Neural progenitor cell (in vitro differentiated cells): ENCODE results near the gene ARL4A. TPM values are rescaled to one million over a fixed set of nuclear protein-coding genes. Genes with fewer than 3 reads are reported as not detected.
A peak's percentile ranks its signal among the peaks of the same experiment; 100 is the strongest.
"Not testable (repeated sequence)": the region's sequence is repeated elsewhere in the genome, so short reads cannot be mapped to it uniquely, and the experiment has no call there.

Source experiments
- DNase-seq: peaks from one replicate; pipeline ENCODE4 v3.0.0-alpha.2; 2016; ENCODE audit warnings: low spot score
- H2AFZ ChIP-seq: fragments of 200-600 bp; sonication (generic); replicated peaks from 2 replicates; pipeline ENCODE4 v1.6.1; 2016; ENCODE audit warnings: antibody characterized with exemption
- H3F3A ChIP-seq: fragments of 200-600 bp; sonication (generic); 2 replicates; pipeline ENCODE4 v1.6.1; 2016; ENCODE audit warnings: antibody characterized with exemption, low read depth
- H3K27ac ChIP-seq: fragments of 200-600 bp; sonication (generic); 2 replicates; pipeline ENCODE4 v1.5.1; 2016; ENCODE audit warnings: mild to moderate bottlenecking
- H3K27me3 ChIP-seq: fragments of 200-600 bp; sonication (generic); 2 replicates; pipeline ENCODE4 v1.6.1; 2016; ENCODE audit warnings: mild to moderate bottlenecking, moderate library complexity
- H3K36me3 ChIP-seq: fragments of 200-600 bp; sonication (generic); 2 replicates; pipeline ENCODE4 v1.5.1; 2016
- H3K4me1 ChIP-seq: fragments of 200-600 bp; sonication (generic); 2 replicates; pipeline ENCODE4 v1.6.1; 2016; ENCODE audit warnings: mixed run types
- H3K4me2 ChIP-seq: fragments of 200-600 bp; sonication (generic); 2 replicates; pipeline ENCODE4 v1.6.1; 2016
- H3K4me3 ChIP-seq: fragments of 200-600 bp; sonication (generic); 2 replicates; pipeline ENCODE4 v1.5.1; 2016
- H3K79me2 ChIP-seq: fragments of 200-600 bp; sonication (generic); 2 replicates; pipeline ENCODE4 v1.6.1; 2016; ENCODE audit warnings: low read depth
- H3K9ac ChIP-seq: fragments of 200-600 bp; sonication (generic); 2 replicates; pipeline ENCODE4 v1.6.1; 2016
- H3K9me3 ChIP-seq: fragments of 200-600 bp; sonication (generic); 2 replicates; pipeline ENCODE4 v1.5.1; 2016; ENCODE audit warnings: low read depth
- H4K20me1 ChIP-seq: fragments of 200-600 bp; sonication (generic); 2 replicates; pipeline ENCODE4 v1.6.1; 2016; ENCODE audit warnings: low read depth
- H3K27ac Mint-ChIP-seq: 3 replicates; pipeline ENCODE4 v1.8.0; 2021; ENCODE audit warnings: mixed read lengths
- H3K27me3 Mint-ChIP-seq: 2 replicates; pipeline ENCODE4 v1.8.0; 2022; ENCODE audit warnings: low read depth, mild to moderate bottlenecking, inconsistent platforms, moderate library complexity, mixed read lengths; ENCODE audit not compliant: insufficient read depth
- H3K36me3 Mint-ChIP-seq: 3 replicates; pipeline ENCODE4 v1.8.0; 2021; ENCODE audit warnings: mixed read lengths
- H3K4me1 Mint-ChIP-seq: 3 replicates; pipeline ENCODE4 v1.8.0; 2021; ENCODE audit warnings: mixed read lengths
- H3K4me3 Mint-ChIP-seq: 3 replicates; pipeline ENCODE4 v1.8.0; 2021; ENCODE audit warnings: mild to moderate bottlenecking, moderate library complexity, mixed read lengths
- H3K9me3 Mint-ChIP-seq: 3 replicates; pipeline ENCODE4 v1.8.0; 2020; ENCODE audit warnings: mixed read lengths
- CTCF ChIP-seq: fragments of 200-600 bp; sonication (generic); IDR thresholded peaks from 2 replicates; pipeline ENCODE4 v1.5.1; 2017; ENCODE audit warnings: antibody characterized with exemption, mild to moderate bottlenecking
- EZH2 ChIP-seq: fragments of 200-600 bp; sonication (generic); IDR thresholded peaks from 2 replicates; pipeline ENCODE4 v1.6.1; 2017; ENCODE audit warnings: antibody characterized with exemption, mild to moderate bottlenecking, moderate library complexity
- EZH2phosphoT487 ChIP-seq: fragments of 200-600 bp; sonication (generic); IDR thresholded peaks from 2 replicates; pipeline ENCODE4 v1.6.1; 2017; ENCODE audit warnings: antibody characterized with exemption
- total RNA-seq: library from RNA; depleted of rRNA; stranded (reverse); fragments of >200 nt; gene quantifications from 2 replicates; pipeline ENCODE4 v1.2.3, GENCODE V29; 2015; ENCODE audit warnings: low replicate concordance

ARL4A gene
- total RNA-seq, 1 donor from 2014 or later: 43.5 TPM

- Mint-ChIP-seq H3K4me3 (peak overlapping the region; percentile 99), H3K4me1 (peaks cover 36% of the 10 kb centered on the region), H3K27ac (peak overlapping the region; percentile 52), H3K36me3 (peaks cover 34% of the 10 kb centered on the region), H3K27me3 (peaks cover 3% of the 10 kb centered on the region), H3K9me3 (peaks cover 8% of the 10 kb centered on the region)
- peaks cover 27% of the 10 kb centered on the region for H3K4me1 ChIP-seq
- DNase-seq: no peak
- no peak overlapping the region for H3K27ac ChIP-seq
- H3K27me3 ChIP-seq: peaks cover 7% of the 10 kb centered on the region
- TF ChIP-seq EZH2phosphoT487: no peak
- no peak for TF ChIP-seq CTCF
- no peak for TF ChIP-seq EZH2
- no peaks in the 10 kb centered on the region for H3K36me3 ChIP-seq
- no peak overlapping the region for H2AFZ ChIP-seq
- peak overlapping the region; percentile 6 for H3K9ac ChIP-seq
- H4K20me1 ChIP-seq: peaks cover 8% of the 10 kb centered on the region
- peaks cover 21% of the 10 kb centered on the region for H3F3A ChIP-seq
- no peaks in the 10 kb centered on the region for H3K9me3 ChIP-seq
- H3K4me2 ChIP-seq: peak overlapping the region; percentile 77
- peak overlapping the region; percentile 75 for H3K4me3 ChIP-seq
- peaks cover 77% of the 10 kb centered on the region for H3K79me2 ChIP-seq
These were observed 2.8 kb downstream of the ARL4A start for GRCh38 chr7:12690041-12690878.

GRCh38 chr7:12691388-12691787 is 4.0 kb downstream of the ARL4A start:
- H3K9me3 Mint-ChIP-seq, DNase-seq, H3K27ac ChIP-seq, H3K9me3 ChIP-seq, H3K36me3 ChIP-seq, H4K20me1 ChIP-seq, H3K27ac Mint-ChIP-seq, H3K4me2 ChIP-seq, H3K27me3 Mint-ChIP-seq, H3K27me3 ChIP-seq, H3K4me3 ChIP-seq, H3K9ac ChIP-seq, H2AFZ ChIP-seq: not testable (repeated sequence)
- H3K4me1 Mint-ChIP-seq: peaks cover 30% of the 10 kb centered on the region
- H3K36me3 Mint-ChIP-seq: peaks cover 36% of the 10 kb centered on the region
- Histone ChIP-seq H3K4me1 (peaks cover 20% of the 10 kb centered on the region), H3K79me2 (peaks cover 78% of the 10 kb centered on the region), H3F3A (peaks cover 12% of the 10 kb centered on the region)
- H3K4me3 Mint-ChIP-seq: peak overlapping the region; percentile 73

- Histone ChIP-seq H3K79me2 (peaks cover 78% of the 10 kb centered on the region), H3K4me1 (peaks cover 20% of the 10 kb centered on the region), H3K27me3 (no peaks in the 10 kb centered on the region), H3K9me3 (no peaks in the 10 kb centered on the region), H2AFZ (no peak overlapping the region), H3F3A (peaks cover 11% of the 10 kb centered on the region), H3K36me3 (no peaks in the 10 kb centered on the region), H3K9ac (no peak overlapping the region), H3K4me2 (no peak overlapping the region), H3K4me3 (no peak overlapping the region), H4K20me1 (peaks cover 8% of the 10 kb centered on the region), H3K27ac (no peak overlapping the region)
- Mint-ChIP-seq H3K9me3 (peaks cover 4% of the 10 kb centered on the region), H3K4me1 (peaks cover 30% of the 10 kb centered on the region), H3K36me3 (peaks cover 39% of the 10 kb centered on the region), H3K27ac (no peak overlapping the region), H3K27me3 (no peaks in the 10 kb centered on the region), H3K4me3 (no peak overlapping the region)
- TF ChIP-seq CTCF (no peak), EZH2phosphoT487 (no peak), EZH2 (no peak)
- DNase-seq: no peak
These were observed 4.6 kb downstream of the ARL4A start for GRCh38 chr7:12692035-12692434.
